DOHH2 (cell line): Measurements from ENCODE around the gene PCNX3.
A peak's percentile ranks its signal among the peaks of the same experiment; 100 is the strongest.

Source experiments
- H3F3A ChIP-seq: fragments of 200-600 bp; sonication (generic), shearing (Covaris generic); 2 replicates; pipeline ENCODE4 v1.6.0; 2016; ENCODE audit warnings: antibody characterized with exemption, mild to moderate bottlenecking; ENCODE audit not compliant: control insufficient read depth, insufficient read depth
- H3K27ac ChIP-seq: fragments of 200-600 bp; sonication (generic); 2 replicates; pipeline ENCODE4 v1.5.1; 2014; ENCODE audit warnings: low read depth, mild to moderate bottlenecking, low read length, moderate library complexity
- H3K27me3 ChIP-seq: fragments of 200-600 bp; sonication (generic); 2 replicates; pipeline ENCODE4 v1.6.1; 2014; ENCODE audit warnings: mild to moderate bottlenecking, low read length, mixed read lengths; ENCODE audit not compliant: control insufficient read depth
- H3K36me3 ChIP-seq: fragments of 200-600 bp; sonication (generic); 2 replicates; pipeline ENCODE4 v1.6.1; 2014; ENCODE audit warnings: mild to moderate bottlenecking, low read length, moderate library complexity, mixed read lengths; ENCODE audit not compliant: control insufficient read depth
- H3K4me1 ChIP-seq: fragments of 200-600 bp; sonication (generic); 2 replicates; pipeline ENCODE4 v1.6.1; 2014; ENCODE audit warnings: mild to moderate bottlenecking, low read length, mixed read lengths; ENCODE audit not compliant: control insufficient read depth
- H3K4me2 ChIP-seq: fragments of 200-600 bp; sonication (generic); 2 replicates; pipeline ENCODE4 v1.6.0; 2014; ENCODE audit warnings: mild to moderate bottlenecking, low read length, moderate library complexity
- H3K4me3 ChIP-seq: fragments of 200-600 bp; sonication (generic); 2 replicates; pipeline ENCODE4 v1.5.1; 2014; ENCODE audit warnings: mild to moderate bottlenecking, low read length, mixed read lengths
- H3K79me2 ChIP-seq: fragments of 200-600 bp; sonication (generic); 2 replicates; pipeline ENCODE4 v1.6.1; 2014; ENCODE audit warnings: mild to moderate bottlenecking, low read length, mixed read lengths; ENCODE audit not compliant: control insufficient read depth
- H3K9me2 ChIP-seq: fragments of 200-600 bp; sonication (generic); replicated peaks from 2 replicates; pipeline ENCODE4 v1.6.1; 2014; ENCODE audit warnings: mild to moderate bottlenecking, low read length, mixed read lengths; ENCODE audit not compliant: control insufficient read depth
- H3K9me3 ChIP-seq: fragments of 200-600 bp; sonication (generic); 2 replicates; pipeline ENCODE4 v1.6.1; 2014; ENCODE audit warnings: antibody characterized with exemption, low read length, mixed read lengths; ENCODE audit not compliant: control insufficient read depth, insufficient read depth
- H4K20me1 ChIP-seq: fragments of 200-600 bp; sonication (generic); 2 replicates; pipeline ENCODE4 v1.6.0; 2014; ENCODE audit warnings: low read depth, mild to moderate bottlenecking, antibody characterized with exemption, low read length, moderate library complexity; ENCODE audit not compliant: control insufficient read depth, insufficient read depth
- EZH2phosphoT487 ChIP-seq: fragments of 200-600 bp; sonication (generic); IDR thresholded peaks from 2 replicates; pipeline ENCODE4 v1.6.1; 2017; ENCODE audit warnings: borderline replicate concordance, mild to moderate bottlenecking, antibody characterized with exemption, low read length, moderate library complexity, mixed read lengths
- TF ChIP-seq, protein P1 (sequence below): fragments of 200-600 bp; sonication (generic); IDR thresholded peaks from one replicate; pipeline ENCODE4 v1.5.1; 2014; ENCODE audit warnings: antibody characterized with exemption, mild to moderate bottlenecking, low read depth, low read length; ENCODE audit not compliant: poor library complexity, severe bottlenecking

Gene PCNX3

DNA sequence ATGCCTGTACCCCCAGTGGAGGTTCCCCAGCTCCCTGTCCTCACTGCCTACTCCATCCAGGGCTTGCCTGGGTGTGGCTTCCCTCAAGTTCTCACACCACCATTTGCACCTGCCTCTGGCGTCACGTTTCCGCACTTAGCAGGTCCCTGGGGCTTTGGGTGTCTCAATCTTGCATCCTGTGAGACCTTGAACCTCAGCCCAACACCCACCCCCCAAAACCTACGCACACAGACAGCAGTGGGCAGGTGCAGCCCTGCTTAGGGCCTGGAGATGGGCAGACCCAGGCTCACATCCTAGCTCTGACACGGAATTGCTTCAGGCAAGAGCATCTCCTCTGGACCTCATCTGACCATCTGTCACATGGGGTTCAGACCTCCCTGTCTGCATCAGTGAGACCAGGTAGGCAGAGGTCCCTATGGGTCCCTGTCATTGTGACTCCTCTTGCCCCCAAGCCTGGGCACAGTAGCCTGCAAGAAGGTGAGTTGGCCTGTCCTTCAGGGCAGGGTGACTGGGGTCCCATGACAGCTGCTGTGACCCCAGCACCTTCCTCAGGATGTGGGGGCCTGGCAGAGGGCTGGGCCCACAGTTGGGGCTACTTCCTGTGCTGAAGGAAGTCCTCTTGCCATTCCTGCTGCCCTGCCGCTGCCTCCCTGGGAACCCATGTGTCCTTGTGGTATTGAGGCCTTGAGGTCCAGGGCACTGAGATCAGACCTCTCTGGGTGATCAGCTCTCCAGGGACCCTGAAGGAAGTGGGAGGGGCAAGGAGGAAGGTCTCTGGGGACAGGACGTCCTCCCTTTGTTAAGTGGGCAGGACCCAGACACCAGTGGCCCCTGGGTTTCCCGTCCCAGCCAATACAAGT is 24.3 kb downstream of the PCNX3 start:
- Histone ChIP-seq H3K4me1 (peaks cover 49% of the 10 kb centered on the region), H4K20me1 (no peaks in the 10 kb centered on the region), H3K79me2 (peaks cover 28% of the 10 kb centered on the region), H3F3A (peaks cover 28% of the 10 kb centered on the region), H3K4me3 (peak overlapping the region; percentile 84), H3K4me2 (peak overlapping the region; percentile 100), H3K9me2 (no peaks in the 10 kb centered on the region), H3K9me3 (no peaks in the 10 kb centered on the region), H3K36me3 (peaks cover 80% of the 10 kb centered on the region), H3K27ac (peak overlapping the region; percentile 97), H3K27me3 (no peaks in the 10 kb centered on the region)
- TF ChIP-seq EZH2phosphoT487 = no peak
- TF ChIP-seq, protein P1, sequence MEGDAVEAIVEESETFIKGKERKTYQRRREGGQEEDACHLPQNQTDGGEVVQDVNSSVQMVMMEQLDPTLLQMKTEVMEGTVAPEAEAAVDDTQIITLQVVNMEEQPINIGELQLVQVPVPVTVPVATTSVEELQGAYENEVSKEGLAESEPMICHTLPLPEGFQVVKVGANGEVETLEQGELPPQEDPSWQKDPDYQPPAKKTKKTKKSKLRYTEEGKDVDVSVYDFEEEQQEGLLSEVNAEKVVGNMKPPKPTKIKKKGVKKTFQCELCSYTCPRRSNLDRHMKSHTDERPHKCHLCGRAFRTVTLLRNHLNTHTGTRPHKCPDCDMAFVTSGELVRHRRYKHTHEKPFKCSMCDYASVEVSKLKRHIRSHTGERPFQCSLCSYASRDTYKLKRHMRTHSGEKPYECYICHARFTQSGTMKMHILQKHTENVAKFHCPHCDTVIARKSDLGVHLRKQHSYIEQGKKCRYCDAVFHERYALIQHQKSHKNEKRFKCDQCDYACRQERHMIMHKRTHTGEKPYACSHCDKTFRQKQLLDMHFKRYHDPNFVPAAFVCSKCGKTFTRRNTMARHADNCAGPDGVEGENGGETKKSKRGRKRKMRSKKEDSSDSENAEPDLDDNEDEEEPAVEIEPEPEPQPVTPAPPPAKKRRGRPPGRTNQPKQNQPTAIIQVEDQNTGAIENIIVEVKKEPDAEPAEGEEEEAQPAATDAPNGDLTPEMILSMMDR = no peak

DNA sequence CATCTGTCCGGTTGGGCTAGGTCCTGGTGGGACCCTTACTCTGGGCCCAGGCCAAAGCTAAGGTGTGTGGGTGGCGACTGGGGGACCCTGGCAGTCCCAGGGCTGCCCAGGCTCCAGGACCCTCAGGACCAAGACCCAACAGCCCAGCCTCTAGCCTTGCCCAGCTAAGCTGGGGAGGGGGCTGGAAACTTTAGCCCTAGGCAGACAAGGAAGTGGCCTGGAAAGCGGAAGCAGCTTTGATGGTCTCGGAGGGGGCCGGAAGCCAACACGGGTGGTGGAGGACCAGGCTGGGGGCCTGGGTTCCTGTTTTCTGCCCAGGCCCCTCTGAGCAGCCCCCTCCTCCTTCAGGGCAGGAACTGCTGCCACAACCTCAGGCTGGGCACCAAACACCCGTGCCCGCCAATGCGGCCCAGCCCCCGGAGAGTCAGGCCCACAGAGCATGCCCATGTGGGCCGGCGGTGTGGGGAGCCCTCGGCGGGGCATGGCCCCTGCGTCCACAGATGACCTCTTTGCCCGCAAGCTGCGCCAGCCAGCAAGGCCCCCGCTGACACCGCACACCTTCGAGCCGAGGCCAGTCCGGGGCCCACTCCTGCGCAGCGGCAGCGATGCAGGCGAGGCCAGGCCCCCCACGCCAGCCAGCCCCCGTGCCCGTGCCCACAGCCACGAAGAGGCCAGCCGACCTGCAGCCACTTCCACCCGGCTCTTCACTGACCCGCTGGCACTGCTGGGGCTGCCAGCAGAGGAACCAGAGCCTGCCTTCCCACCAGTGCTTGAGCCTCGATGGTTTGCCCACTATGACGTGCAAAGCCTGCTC is 25.1 kb downstream of the PCNX3 start:
- H3K9me3 ChIP-seq = no peaks in the 10 kb centered on the region
- H3K4me3 ChIP-seq = peak overlapping the region; percentile 84
- H3K4me1 ChIP-seq = peaks cover 49% of the 10 kb centered on the region
- no peaks in the 10 kb centered on the region for H3K27me3 ChIP-seq
- H4K20me1 ChIP-seq = no peaks in the 10 kb centered on the region
- peaks cover 28% of the 10 kb centered on the region for H3F3A ChIP-seq
- TF ChIP-seq EZH2phosphoT487 = no peak
- TF ChIP-seq, protein P1 = no peak
- peaks cover 79% of the 10 kb centered on the region for H3K36me3 ChIP-seq
- H3K4me2 ChIP-seq = peak overlapping the region; percentile 100
- H3K79me2 ChIP-seq = peaks cover 28% of the 10 kb centered on the region
- H3K27ac ChIP-seq = peak overlapping the region; percentile 97
- no peaks in the 10 kb centered on the region for H3K9me2 ChIP-seq

DNA sequence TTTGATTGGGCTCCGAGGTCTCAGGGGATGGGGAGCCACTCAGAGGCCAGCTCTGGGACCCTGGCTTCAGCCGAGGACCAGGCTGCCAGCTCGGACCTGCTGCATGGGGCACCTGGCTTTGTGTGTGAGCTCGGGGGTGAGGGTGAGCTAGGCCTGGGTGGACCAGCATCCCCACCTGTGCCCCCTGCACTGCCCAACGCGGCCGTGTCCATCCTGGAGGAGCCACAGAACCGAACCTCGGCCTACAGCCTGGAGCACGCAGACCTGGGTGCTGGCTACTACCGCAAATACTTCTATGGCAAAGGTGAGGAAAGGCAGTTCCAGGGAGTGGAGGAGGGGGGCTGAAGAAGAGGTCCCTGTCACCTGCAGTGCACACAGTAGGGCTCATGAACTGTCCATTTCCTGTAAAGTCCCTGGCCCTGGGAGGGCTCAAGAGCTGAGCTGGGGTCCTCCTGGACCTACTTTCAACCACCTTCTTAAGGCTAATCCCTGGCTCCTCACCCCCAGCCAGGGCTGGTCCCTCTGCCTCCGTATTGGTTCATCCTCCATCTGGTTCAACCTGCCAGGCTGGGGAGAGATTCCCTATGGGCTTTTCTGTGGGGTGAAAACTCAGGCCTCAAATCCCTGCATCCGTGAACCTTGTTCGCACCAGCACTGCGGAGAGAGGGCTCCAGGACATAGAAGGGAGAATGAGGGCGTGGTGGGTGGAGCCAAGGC is 25.9 kb downstream of the PCNX3 start:
- Histone ChIP-seq H3K9me2 (no peaks in the 10 kb centered on the region), H3K4me3 (peak overlapping the region; percentile 84), H3K4me2 (peak overlapping the region; percentile 100), H3K79me2 (peaks cover 28% of the 10 kb centered on the region), H3K27me3 (no peaks in the 10 kb centered on the region), H3K27ac (peak overlapping the region; percentile 97), H3K36me3 (peaks cover 78% of the 10 kb centered on the region), H3F3A (peaks cover 28% of the 10 kb centered on the region), H4K20me1 (no peaks in the 10 kb centered on the region), H3K4me1 (peaks cover 49% of the 10 kb centered on the region), H3K9me3 (no peaks in the 10 kb centered on the region)
- TF ChIP-seq, protein P1 = no peak
- no peak for TF ChIP-seq EZH2phosphoT487
